Measurements from ENCODE around the gene DYSF.

GRCh38 chr2:71471276-71471675 is 17.9 kb downstream of the DYSF start:
- no peak for TF ChIP-seq CTCF (IDR thresholded peaks at IDR 0.05; ENCODE audit: low read depth, low read length)
- no peak for TF ChIP-seq EZH2phosphoT487 (IDR thresholded peaks at IDR 0.05; ENCODE audit: low read depth)
